Endothelial cell of umbilical vein (primary cell): ENCODE data around the gene SLC25A26.

ENCODE experiments used
- CTCF ChIP-seq, 2 donors: IDR thresholded peaks; 1 replicate in 1 of 2; 2 replicates in 1 of 2; pipeline ENCODE4 v1.5.1; 2011; ENCODE audit warnings: low read length in 2 of 2, mild to moderate bottlenecking in 2 of 2, moderate library complexity in 2 of 2, control low read depth in 1 of 2, inconsistent platforms in 1 of 2, low read depth in 1 of 2; ENCODE audit not compliant: insufficient read depth in 1 of 2; ENCODE audit errors: extremely low read depth in 1 of 2
- GATA2 ChIP-seq: IDR thresholded peaks from 2 replicates; pipeline ENCODE4 v1.7.0; 2011; ENCODE audit warnings: low read depth, mild to moderate bottlenecking, moderate library complexity, mixed read lengths, low read length; ENCODE audit not compliant: insufficient read length, insufficient read depth
- MYC ChIP-seq: IDR thresholded peaks from one replicate; pipeline ENCODE4 v1.6.1; 2011; ENCODE audit warnings: mild to moderate bottlenecking, low read depth, low read length
- POLR2A ChIP-seq: IDR thresholded peaks from 2 replicates; pipeline ENCODE4 v1.6.1; 2012; ENCODE audit warnings: low read depth, mild to moderate bottlenecking, control low read depth, low read length
- POLR2AphosphoS5 ChIP-seq: IDR thresholded peaks from 2 replicates; pipeline ENCODE4 v1.6.1; 2012; ENCODE audit warnings: low read depth, mild to moderate bottlenecking, control low read depth, low read length, moderate library complexity; ENCODE audit not compliant: insufficient read depth

DNA sequence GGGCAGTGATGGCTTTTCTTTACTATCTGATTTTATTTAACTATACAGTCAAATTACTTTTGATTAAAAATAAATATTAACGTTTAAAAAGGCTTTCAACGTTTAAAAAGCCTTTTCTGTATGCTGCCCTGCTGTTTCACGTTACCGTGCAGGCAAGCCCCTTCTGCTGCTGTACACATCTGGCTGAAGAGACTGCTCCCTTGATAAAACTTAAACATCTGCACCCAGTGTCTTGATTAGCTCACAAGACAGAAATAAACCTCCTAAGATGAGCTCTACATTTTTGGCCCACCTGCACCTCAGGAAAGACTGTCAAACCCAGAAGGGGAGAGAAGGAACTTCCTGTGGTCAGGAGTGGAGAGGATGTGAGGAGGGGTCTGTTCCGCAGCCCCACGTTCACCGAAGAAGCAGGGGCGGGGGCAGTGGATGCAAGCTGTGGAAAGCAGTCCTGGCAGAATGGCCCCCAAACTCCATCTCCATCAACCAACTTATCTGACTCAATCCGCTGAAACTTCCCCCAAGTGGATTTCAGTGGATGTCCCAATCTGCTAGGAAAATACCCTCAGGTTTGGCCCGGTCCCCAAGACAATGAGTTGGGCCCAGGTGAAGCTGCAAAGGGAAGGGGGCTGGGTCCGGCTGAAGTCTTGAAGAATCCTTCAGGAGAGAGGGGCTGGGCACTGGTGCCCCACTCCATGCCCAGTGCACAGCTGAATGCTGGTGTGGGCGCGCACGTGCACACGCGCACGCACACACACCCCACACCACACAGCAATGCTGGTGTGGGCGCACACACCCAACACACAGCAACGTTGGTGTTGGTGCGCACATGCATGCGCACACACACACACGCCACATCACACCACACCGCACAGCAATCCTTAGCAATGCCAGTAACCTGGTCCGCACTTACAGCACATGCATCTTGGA lies 191.4 kb downstream of the SLC25A26 start:
- TF ChIP-seq POLR2AphosphoS5 (no peak), CTCF (IDR thresholded peaks at IDR 0.05; ENCODE audit: extremely low read depth in 1 of 2, insufficient read depth in 1 of 2, low read depth in 1 of 2, low read length in 2 of 2) (no peak), MYC (no peak), POLR2A (no peak), GATA2 (no peak)
